Neuronal stem cell (in vitro differentiated cells): ENCODE data around the gene ILKAP.
A peak's percentile ranks its signal among the peaks of the same experiment; 100 is the strongest.
"Not testable (repeated sequence)": the region's sequence is repeated elsewhere in the genome, so short reads cannot be mapped to it uniquely, and the experiment has no call there.

ENCODE experiments used
- DNase-seq: peaks from one replicate; pipeline ENCODE4 v3.0.0-alpha.2; 2013; ENCODE audit warnings: low spot score
- H2AFZ ChIP-seq: one replicate; pipeline ENCODE4 v1.6.1; 2013; ENCODE audit warnings: mild to moderate bottlenecking, low read length, inconsistent platforms
- H2AK5ac ChIP-seq: 2 replicates; pipeline ENCODE4 v1.6.1; 2013; ENCODE audit warnings: low read depth, mild to moderate bottlenecking, inconsistent platforms, low read length, moderate library complexity, mixed read lengths
- H2BK120ac ChIP-seq: 2 replicates; pipeline ENCODE4 v1.6.1; 2013; ENCODE audit warnings: low read depth, mild to moderate bottlenecking, inconsistent platforms, low read length, moderate library complexity, mixed read lengths
- H2BK12ac ChIP-seq: one replicate; pipeline ENCODE4 v1.6.1; 2013; ENCODE audit warnings: low read length, inconsistent platforms
- H2BK15ac ChIP-seq: 2 replicates; pipeline ENCODE4 v1.6.1; 2013; ENCODE audit warnings: mild to moderate bottlenecking, low read length, inconsistent platforms, mixed read lengths
- H2BK5ac ChIP-seq: one replicate; pipeline ENCODE4 v1.6.1; 2013; ENCODE audit warnings: inconsistent platforms, mild to moderate bottlenecking, low read length, moderate library complexity
- H3K14ac ChIP-seq: one replicate; pipeline ENCODE4 v1.6.1; 2013; ENCODE audit warnings: low read length, inconsistent platforms
- H3K18ac ChIP-seq: 2 replicates; pipeline ENCODE4 v1.6.1; 2013; ENCODE audit warnings: low read length, inconsistent platforms
- H3K23ac ChIP-seq: 2 replicates; pipeline ENCODE4 v1.6.1; 2013; ENCODE audit warnings: low read depth, mild to moderate bottlenecking, mixed read lengths, low read length, inconsistent platforms; ENCODE audit not compliant: poor library complexity
- H3K27ac ChIP-seq: replicated peaks from 3 replicates; pipeline ENCODE4 v1.5.1; 2013; ENCODE audit warnings: low read length, inconsistent platforms
- H3K27me3 ChIP-seq, 3 experiments: 2 replicates each; pipeline ENCODE4 v1.6.1; 2013; ENCODE audit warnings: low read length in 3 of 3, mild to moderate bottlenecking in 2 of 3, inconsistent platforms in 1 of 3, low read depth in 1 of 3, mixed read lengths in 1 of 3, moderate library complexity in 1 of 3; ENCODE audit not compliant: control insufficient read depth in 3 of 3, insufficient read depth in 3 of 3
- H3K36me3 ChIP-seq, 2 donors: replicated peaks in 1 of 2; 2 replicates each; pipeline ENCODE4 v1.6.1; 2013; ENCODE audit warnings: low read length in 2 of 2; ENCODE audit not compliant: control insufficient read depth in 2 of 2, insufficient read depth in 2 of 2
- H3K4ac ChIP-seq: 2 replicates; pipeline ENCODE4 v1.6.1; 2013; ENCODE audit warnings: inconsistent platforms, mild to moderate bottlenecking, low read length, moderate library complexity
- H3K4me1 ChIP-seq, 2 donors: 1 replicate in 1 of 2; 2 replicates in 1 of 2; pipeline ENCODE4 v1.6.1; 2013; ENCODE audit warnings: low read length in 2 of 2, low read depth in 1 of 2; ENCODE audit not compliant: control insufficient read depth in 2 of 2, insufficient read depth in 1 of 2
- H3K4me2 ChIP-seq: one replicate; pipeline ENCODE4 v1.6.1; 2013; ENCODE audit warnings: mild to moderate bottlenecking, low read length, inconsistent platforms; ENCODE audit not compliant: insufficient read depth, poor library complexity, severe bottlenecking
- H3K4me3 ChIP-seq, 2 donors: 2 replicates each; pipeline ENCODE4 v1.5.1; 2013; ENCODE audit warnings: low read length in 2 of 2, mild to moderate bottlenecking in 2 of 2, inconsistent platforms in 1 of 2, moderate library complexity in 1 of 2
- H3K79me1 ChIP-seq: one replicate; pipeline ENCODE4 v1.6.1; 2013; ENCODE audit warnings: low read depth, mild to moderate bottlenecking, inconsistent platforms, low read length, moderate library complexity
- H3K9ac ChIP-seq: one replicate; pipeline ENCODE4 v1.6.1; 2013; ENCODE audit warnings: mild to moderate bottlenecking, low read depth, low read length, inconsistent platforms; ENCODE audit not compliant: poor library complexity
- H3K9me3 ChIP-seq, 2 donors: replicated peaks in 1 of 2; 2 replicates each; pipeline versions ENCODE3 to v1.6.1; 2013; ENCODE audit warnings: low read length in 2 of 2, mild to moderate bottlenecking in 2 of 2, inconsistent platforms in 1 of 2, low read depth in 1 of 2, mixed read lengths in 1 of 2, moderate library complexity in 1 of 2; ENCODE audit not compliant: control insufficient read depth in 2 of 2, insufficient read depth in 1 of 2
- H4K8ac ChIP-seq: one replicate; pipeline ENCODE4 v1.6.1; 2013; ENCODE audit warnings: low read depth, mild to moderate bottlenecking, inconsistent platforms, low read length, moderate library complexity
- H4K91ac ChIP-seq: one replicate; pipeline ENCODE4 v1.6.1; 2013; ENCODE audit warnings: low read length, low read depth, mild to moderate bottlenecking, inconsistent platforms; ENCODE audit not compliant: poor library complexity
- WGBS, 2 donors: extraction: QIAGEN DNeasy Blood & Tissue Kit; methylation state at CpG; one replicate each; pipeline ENCODE4 v1.1.7; 2013; ENCODE audit warnings: missing lambda C conversion rate in 2 of 2, mixed read lengths in 1 of 2; ENCODE audit not compliant: insufficient read length in 2 of 2, insufficient replicate concordance in 1 of 2; ENCODE audit errors: extremely low coverage in 2 of 2; 5-methylcytosine and 5-hydroxymethylcytosine counted together

ILKAP gene

GRCh38 chr2:238172439-238172838 lies 31.1 kb downstream of the ILKAP start:
- Histone ChIP-seq H3K9me3 (no peaks in the 10 kb centered on the region), H4K91ac (no peak overlapping the region), H3K23ac (peak overlapping the region; percentile 43), H3K4me1 (no peaks in the 10 kb centered on the region), H2AFZ (no peak overlapping the region), H3K79me1 (no peaks in the 10 kb centered on the region), H3K4me3 (no peak overlapping the region), H3K4me2 (no peak overlapping the region), H3K9ac (peak overlapping the region; percentile 57), H2AK5ac (no peak overlapping the region), H3K4ac (no peak overlapping the region), H2BK15ac (no peak overlapping the region), H3K36me3 (peaks cover 48 to 94% of the 10 kb centered on the region in 2 donors), H3K27ac (no peak overlapping the region), H3K14ac (no peak overlapping the region), H2BK12ac (no peak overlapping the region), H3K27me3 (no peaks in the 10 kb centered on the region), H3K18ac (no peak overlapping the region), H4K8ac (peak overlapping the region; percentile 82), H2BK5ac (peak overlapping the region; percentile 12), H2BK120ac (no peak overlapping the region)
- no peak for DNase-seq
- WGBS, 2 donors = no CpG with 5 or more reads among the region's 14 CpGs

- no peak for DNase-seq
These were observed 31.8 kb downstream of the ILKAP start for GRCh38 chr2:238171575-238172187.

DNA sequence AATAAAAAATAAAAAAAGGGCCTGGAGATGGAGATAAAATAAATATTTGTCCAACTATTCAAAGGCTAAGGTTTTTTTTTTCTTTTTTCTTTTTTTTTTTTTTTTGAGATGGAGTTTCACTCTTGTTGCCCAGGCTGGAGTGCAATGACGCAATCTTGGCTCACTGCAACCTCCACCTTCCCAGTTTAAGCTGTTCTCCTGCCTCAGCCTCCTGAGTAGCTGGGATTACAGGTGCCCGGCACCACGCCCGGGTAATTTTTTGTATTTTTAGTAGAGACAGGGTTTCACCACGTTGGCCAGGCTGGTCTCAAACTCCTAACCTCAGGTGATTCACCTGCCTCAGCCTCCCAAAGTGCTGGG lies 32.4 kb downstream of the ILKAP start:
- not testable (repeated sequence) for H3K9me3 ChIP-seq, H3K14ac ChIP-seq, H3K4ac ChIP-seq, H2BK120ac ChIP-seq, H3K27ac ChIP-seq, H2BK12ac ChIP-seq, DNase-seq, H2BK5ac ChIP-seq, H3K9ac ChIP-seq, H3K79me1 ChIP-seq, H3K18ac ChIP-seq, H4K8ac ChIP-seq, H3K4me2 ChIP-seq, H3K27me3 ChIP-seq, H2BK15ac ChIP-seq, H3K4me3 ChIP-seq, H2AK5ac ChIP-seq, H3K23ac ChIP-seq, H4K91ac ChIP-seq, H3K4me1 ChIP-seq, H2AFZ ChIP-seq
- H3K36me3 ChIP-seq = peaks cover 45 to 88% of the 10 kb centered on the region in 2 donors
- WGBS, 2 donors = no CpG with 5 or more reads among the region's 5 CpGs

More at GRCh38 chr2:238171575-238172187, 31.8 kb downstream of the ILKAP start:
- H2BK120ac ChIP-seq = no peak overlapping the region
- H4K91ac ChIP-seq = no peak overlapping the region
- no peak overlapping the region for H3K27ac ChIP-seq
- no peaks in the 10 kb centered on the region for H3K4me1 ChIP-seq
- no peak overlapping the region for H2AK5ac ChIP-seq
- WGBS, 2 donors = no CpG with 5 or more reads among the region's 9 CpGs
- H3K18ac ChIP-seq = no peak overlapping the region
- no peaks in the 10 kb centered on the region for H3K27me3 ChIP-seq
- H4K8ac ChIP-seq = no peak overlapping the region
- no peak overlapping the region for H2BK15ac ChIP-seq
- H3K4ac ChIP-seq = no peak overlapping the region
- no peak overlapping the region for H3K9ac ChIP-seq
- H3K14ac ChIP-seq = no peak overlapping the region
- H3K79me1 ChIP-seq = no peaks in the 10 kb centered on the region
- no peak overlapping the region for H3K23ac ChIP-seq
- H3K36me3 ChIP-seq = peaks cover 47 to 92% of the 10 kb centered on the region in 2 donors
- no peak overlapping the region for H2BK5ac ChIP-seq
- no peaks in the 10 kb centered on the region for H3K9me3 ChIP-seq
- H3K4me2 ChIP-seq = no peak overlapping the region
- H3K4me3 ChIP-seq = no peak overlapping the region
- no peak overlapping the region for H2BK12ac ChIP-seq
- no peak overlapping the region for H2AFZ ChIP-seq

DNA sequence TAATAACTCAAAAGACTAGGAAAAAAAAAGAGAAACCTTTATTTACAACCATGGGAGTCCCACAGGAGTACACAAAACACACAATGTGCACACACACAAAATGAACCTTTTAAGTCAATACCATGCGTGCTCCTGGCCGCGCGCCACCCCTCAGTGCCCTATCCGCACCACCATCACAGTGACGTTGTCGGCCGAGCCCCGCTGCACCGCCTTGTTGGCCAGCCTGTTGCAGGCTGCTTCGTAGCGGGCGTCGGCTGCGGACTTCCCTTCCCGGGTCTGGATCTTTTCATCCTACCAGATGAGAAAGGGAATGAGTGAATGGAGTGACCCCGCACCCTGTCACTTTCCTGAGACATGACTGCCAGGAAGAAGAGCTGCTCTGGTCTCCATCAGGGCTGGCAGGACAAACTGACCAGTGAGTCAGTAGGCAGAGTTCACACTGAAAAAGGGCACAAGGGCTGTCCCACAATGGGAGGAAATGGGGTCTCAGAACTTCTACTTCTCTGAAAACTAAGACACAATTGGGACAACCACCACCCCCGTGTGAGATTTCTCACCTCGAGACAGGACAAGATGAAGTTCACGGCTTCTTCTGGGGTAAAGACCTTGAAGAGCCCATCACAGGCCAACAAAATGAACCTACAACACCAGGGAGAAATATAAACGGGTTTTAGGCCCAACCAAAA lies 33.0 kb downstream of the ILKAP start:
- Histone ChIP-seq H2BK15ac (no peak overlapping the region), H3K4ac (no peak overlapping the region), H2BK5ac (no peak overlapping the region), H3K27me3 (no peaks in the 10 kb centered on the region), H3K36me3 (peaks cover 45 to 84% of the 10 kb centered on the region in 2 donors), H2BK12ac (no peak overlapping the region), H3K27ac (no peak overlapping the region), H2BK120ac (no peak overlapping the region), H4K8ac (no peak overlapping the region), H3K23ac (no peak overlapping the region), H3K9ac (no peak overlapping the region), H4K91ac (no peak overlapping the region), H3K79me1 (no peaks in the 10 kb centered on the region), H2AFZ (no peak overlapping the region), H3K4me1 (no peaks in the 10 kb centered on the region), H3K14ac (no peak overlapping the region), H3K18ac (no peak overlapping the region), H2AK5ac (no peak overlapping the region), H3K9me3 (no peaks in the 10 kb centered on the region), H3K4me2 (no peak overlapping the region), H3K4me3 (no peak overlapping the region)
- WGBS, 2 donors = no CpG with 5 or more reads among the region's 21 CpGs
- no peak for DNase-seq
